Neural progenitor cell (in vitro differentiated cells): ENCODE measurements around the gene CCDC141. TPM values are rescaled to one million over a fixed set of nuclear protein-coding genes. Genes with fewer than 3 reads are reported as not detected.

Experiments used
- DNase-seq: peaks from one replicate; pipeline ENCODE4 v3.0.0-alpha.2; 2016; ENCODE audit warnings: low spot score
- H2AFZ ChIP-seq: fragments of 200-600 bp; sonication (generic); replicated peaks from 2 replicates; pipeline ENCODE4 v1.6.1; 2016; ENCODE audit warnings: antibody characterized with exemption
- H3F3A ChIP-seq: fragments of 200-600 bp; sonication (generic); 2 replicates; pipeline ENCODE4 v1.6.1; 2016; ENCODE audit warnings: antibody characterized with exemption, low read depth
- H3K27ac ChIP-seq: fragments of 200-600 bp; sonication (generic); 2 replicates; pipeline ENCODE4 v1.5.1; 2016; ENCODE audit warnings: mild to moderate bottlenecking
- H3K27me3 ChIP-seq: fragments of 200-600 bp; sonication (generic); 2 replicates; pipeline ENCODE4 v1.6.1; 2016; ENCODE audit warnings: mild to moderate bottlenecking, moderate library complexity
- H3K36me3 ChIP-seq: fragments of 200-600 bp; sonication (generic); 2 replicates; pipeline ENCODE4 v1.5.1; 2016
- H3K4me1 ChIP-seq: fragments of 200-600 bp; sonication (generic); 2 replicates; pipeline ENCODE4 v1.6.1; 2016; ENCODE audit warnings: mixed run types
- H3K4me2 ChIP-seq: fragments of 200-600 bp; sonication (generic); 2 replicates; pipeline ENCODE4 v1.6.1; 2016
- H3K4me3 ChIP-seq: fragments of 200-600 bp; sonication (generic); 2 replicates; pipeline ENCODE4 v1.5.1; 2016
- H3K79me2 ChIP-seq: fragments of 200-600 bp; sonication (generic); 2 replicates; pipeline ENCODE4 v1.6.1; 2016; ENCODE audit warnings: low read depth
- H3K9ac ChIP-seq: fragments of 200-600 bp; sonication (generic); 2 replicates; pipeline ENCODE4 v1.6.1; 2016
- H3K9me3 ChIP-seq: fragments of 200-600 bp; sonication (generic); 2 replicates; pipeline ENCODE4 v1.5.1; 2016; ENCODE audit warnings: low read depth
- H4K20me1 ChIP-seq: fragments of 200-600 bp; sonication (generic); 2 replicates; pipeline ENCODE4 v1.6.1; 2016; ENCODE audit warnings: low read depth
- H3K27ac Mint-ChIP-seq: 3 replicates; pipeline ENCODE4 v1.8.0; 2021; ENCODE audit warnings: mixed read lengths
- H3K27me3 Mint-ChIP-seq: 2 replicates; pipeline ENCODE4 v1.8.0; 2022; ENCODE audit warnings: low read depth, mild to moderate bottlenecking, inconsistent platforms, moderate library complexity, mixed read lengths; ENCODE audit not compliant: insufficient read depth
- H3K36me3 Mint-ChIP-seq: 3 replicates; pipeline ENCODE4 v1.8.0; 2021; ENCODE audit warnings: mixed read lengths
- H3K4me1 Mint-ChIP-seq: 3 replicates; pipeline ENCODE4 v1.8.0; 2021; ENCODE audit warnings: mixed read lengths
- H3K4me3 Mint-ChIP-seq: 3 replicates; pipeline ENCODE4 v1.8.0; 2021; ENCODE audit warnings: mild to moderate bottlenecking, moderate library complexity, mixed read lengths
- H3K9me3 Mint-ChIP-seq: 3 replicates; pipeline ENCODE4 v1.8.0; 2020; ENCODE audit warnings: mixed read lengths
- EZH2 ChIP-seq: fragments of 200-600 bp; sonication (generic); IDR thresholded peaks from 2 replicates; pipeline ENCODE4 v1.6.1; 2017; ENCODE audit warnings: antibody characterized with exemption, mild to moderate bottlenecking, moderate library complexity
- EZH2phosphoT487 ChIP-seq: fragments of 200-600 bp; sonication (generic); IDR thresholded peaks from 2 replicates; pipeline ENCODE4 v1.6.1; 2017; ENCODE audit warnings: antibody characterized with exemption
- total RNA-seq: library from RNA; depleted of rRNA; stranded (reverse); fragments of >200 nt; gene quantifications from 2 replicates; pipeline ENCODE4 v1.2.3, GENCODE V29; 2015; ENCODE audit warnings: low replicate concordance
- TF ChIP-seq, protein P1 (sequence below): fragments of 200-600 bp; sonication (generic); IDR thresholded peaks from 2 replicates; pipeline ENCODE4 v1.5.1; 2017; ENCODE audit warnings: antibody characterized with exemption, mild to moderate bottlenecking

CCDC141 gene
- total RNA-seq, 1 donor from 2014 or later = 1.8 TPM

DNA sequence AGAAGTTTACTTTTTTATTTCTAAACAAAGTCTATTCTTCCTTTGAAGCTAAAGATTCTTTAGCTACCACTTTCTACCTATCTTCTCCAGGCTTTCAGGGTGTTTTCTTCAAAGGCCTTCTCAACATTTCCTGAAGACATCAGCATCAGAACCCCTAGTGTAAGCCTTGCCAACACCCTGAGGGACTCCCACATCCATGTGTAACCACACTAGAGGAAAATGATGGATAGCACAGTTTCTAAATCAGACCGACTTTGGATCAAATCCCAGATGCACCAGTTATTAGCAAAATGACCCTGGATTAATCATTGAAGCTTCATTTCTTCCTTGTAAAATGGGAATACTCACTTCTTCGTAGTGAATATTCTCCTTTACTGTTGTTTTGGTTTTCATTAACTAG, 238.0 kb downstream of the CCDC141 start:
- no peaks in the 10 kb centered on the region for H3K36me3 Mint-ChIP-seq
- no peak for TF ChIP-seq EZH2phosphoT487
- TF ChIP-seq EZH2 = no peak
- TF ChIP-seq, protein P1, sequence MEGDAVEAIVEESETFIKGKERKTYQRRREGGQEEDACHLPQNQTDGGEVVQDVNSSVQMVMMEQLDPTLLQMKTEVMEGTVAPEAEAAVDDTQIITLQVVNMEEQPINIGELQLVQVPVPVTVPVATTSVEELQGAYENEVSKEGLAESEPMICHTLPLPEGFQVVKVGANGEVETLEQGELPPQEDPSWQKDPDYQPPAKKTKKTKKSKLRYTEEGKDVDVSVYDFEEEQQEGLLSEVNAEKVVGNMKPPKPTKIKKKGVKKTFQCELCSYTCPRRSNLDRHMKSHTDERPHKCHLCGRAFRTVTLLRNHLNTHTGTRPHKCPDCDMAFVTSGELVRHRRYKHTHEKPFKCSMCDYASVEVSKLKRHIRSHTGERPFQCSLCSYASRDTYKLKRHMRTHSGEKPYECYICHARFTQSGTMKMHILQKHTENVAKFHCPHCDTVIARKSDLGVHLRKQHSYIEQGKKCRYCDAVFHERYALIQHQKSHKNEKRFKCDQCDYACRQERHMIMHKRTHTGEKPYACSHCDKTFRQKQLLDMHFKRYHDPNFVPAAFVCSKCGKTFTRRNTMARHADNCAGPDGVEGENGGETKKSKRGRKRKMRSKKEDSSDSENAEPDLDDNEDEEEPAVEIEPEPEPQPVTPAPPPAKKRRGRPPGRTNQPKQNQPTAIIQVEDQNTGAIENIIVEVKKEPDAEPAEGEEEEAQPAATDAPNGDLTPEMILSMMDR = no peak
- no peaks in the 10 kb centered on the region for H3K9me3 Mint-ChIP-seq

DNA sequence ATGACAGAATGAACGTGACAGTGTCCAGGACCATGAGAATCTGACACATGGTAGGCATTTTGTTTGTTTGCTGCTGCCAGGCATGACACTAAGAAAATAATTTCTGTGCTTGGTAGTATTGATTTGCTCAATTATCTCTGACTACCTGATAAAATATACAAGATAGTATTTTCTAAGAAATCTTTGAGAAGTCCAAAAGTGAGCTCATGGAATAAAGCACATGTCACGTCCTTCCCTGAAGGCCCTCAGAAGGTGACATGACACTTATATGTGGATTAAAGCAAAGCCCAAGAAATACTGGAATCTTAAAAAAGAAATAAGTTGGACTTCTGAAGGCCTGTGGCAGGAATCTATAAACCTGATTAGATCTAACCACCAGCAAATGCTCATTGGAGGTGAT, 238.9 kb downstream of the CCDC141 start:
- Histone ChIP-seq H3K27me3 (no peaks in the 10 kb centered on the region), H3K79me2 (no peaks in the 10 kb centered on the region)

More for the DNA sequence above, 238.0 kb downstream of the CCDC141 start:
- Histone ChIP-seq H4K20me1 (no peaks in the 10 kb centered on the region), H2AFZ (no peak overlapping the region), H3K79me2 (no peaks in the 10 kb centered on the region), H3K4me2 (no peak overlapping the region), H3K36me3 (no peaks in the 10 kb centered on the region), H3K4me1 (no peaks in the 10 kb centered on the region), H3K9me3 (no peaks in the 10 kb centered on the region), H3F3A (no peaks in the 10 kb centered on the region), H3K27ac (no peak overlapping the region), H3K27me3 (no peaks in the 10 kb centered on the region), H3K9ac (no peak overlapping the region), H3K4me3 (no peak overlapping the region)
- Mint-ChIP-seq H3K27me3 (no peaks in the 10 kb centered on the region), H3K27ac (no peak overlapping the region), H3K4me1 (no peaks in the 10 kb centered on the region), H3K4me3 (no peak overlapping the region)
- no peak for DNase-seq

DNA sequence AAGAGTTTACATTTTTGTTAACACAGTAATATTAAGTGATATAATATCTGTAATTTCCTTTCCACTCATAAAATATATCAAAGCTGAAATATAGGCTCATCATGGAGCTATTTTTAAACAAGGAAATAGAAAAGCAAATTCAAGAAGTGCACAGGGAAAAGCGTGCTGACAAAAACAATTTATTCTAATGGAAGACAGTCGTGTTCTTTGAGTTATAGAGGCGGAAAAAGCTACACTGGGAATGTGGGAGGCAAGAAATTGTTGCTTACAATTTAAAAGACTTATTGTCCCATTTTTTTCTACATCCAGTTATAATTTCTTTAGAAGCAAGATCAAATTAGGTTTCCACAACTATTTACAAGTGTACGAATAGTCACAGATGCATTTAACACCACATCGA, 239.5 kb downstream of the CCDC141 start:
- no peak overlapping the region for H2AFZ ChIP-seq
- no peaks in the 10 kb centered on the region for H3K9me3 ChIP-seq
- H3K4me1 ChIP-seq = no peaks in the 10 kb centered on the region
- Mint-ChIP-seq H3K27ac (no peak overlapping the region), H3K27me3 (no peaks in the 10 kb centered on the region), H3K4me3 (no peak overlapping the region), H3K9me3 (no peaks in the 10 kb centered on the region), H3K4me1 (no peaks in the 10 kb centered on the region), H3K36me3 (no peaks in the 10 kb centered on the region)
- H3K4me3 ChIP-seq = no peak overlapping the region
- no peaks in the 10 kb centered on the region for H3F3A ChIP-seq
- no peak overlapping the region for H3K4me2 ChIP-seq
- no peaks in the 10 kb centered on the region for H3K79me2 ChIP-seq
- no peak for TF ChIP-seq EZH2phosphoT487
- TF ChIP-seq, protein P1 = no peak
- TF ChIP-seq EZH2 = no peak
- H3K27ac ChIP-seq = no peak overlapping the region
- H4K20me1 ChIP-seq = no peaks in the 10 kb centered on the region
- no peak for DNase-seq
- H3K36me3 ChIP-seq = no peaks in the 10 kb centered on the region
- no peaks in the 10 kb centered on the region for H3K27me3 ChIP-seq
- H3K9ac ChIP-seq = no peak overlapping the region

More for the DNA sequence above, 238.9 kb downstream of the CCDC141 start:
- TF ChIP-seq EZH2phosphoT487 (no peak), EZH2 (no peak)
- TF ChIP-seq, protein P1 = no peak
- no peak overlapping the region for H2AFZ ChIP-seq
- no peaks in the 10 kb centered on the region for H3F3A ChIP-seq
- no peak for DNase-seq
- no peaks in the 10 kb centered on the region for H3K36me3 ChIP-seq
- no peaks in the 10 kb centered on the region for H4K20me1 ChIP-seq
- no peak overlapping the region for H3K4me2 ChIP-seq
- no peaks in the 10 kb centered on the region for H3K9me3 ChIP-seq
- H3K36me3 Mint-ChIP-seq = no peaks in the 10 kb centered on the region
- no peaks in the 10 kb centered on the region for H3K27me3 Mint-ChIP-seq
- H3K4me1 ChIP-seq = no peaks in the 10 kb centered on the region
- H3K9me3 Mint-ChIP-seq = no peaks in the 10 kb centered on the region
- no peak overlapping the region for H3K4me3 Mint-ChIP-seq
- H3K9ac ChIP-seq = no peak overlapping the region
- no peak overlapping the region for H3K27ac Mint-ChIP-seq
- H3K4me3 ChIP-seq = no peak overlapping the region
- H3K4me1 Mint-ChIP-seq = no peaks in the 10 kb centered on the region
- H3K27ac ChIP-seq = no peak overlapping the region
